Activated CD8-positive, alpha-beta T cell treated with anti-CD3 and anti-CD28 coated beads, Interleukin-2, amount 10 ng/mL, durations not matched to agents 7 days and 5 days (primary cell): ENCODE measurements around the gene TBCEL. TPM values are rescaled to one million over a fixed set of nuclear protein-coding genes. Genes with fewer than 3 reads are reported as not detected.
"Not testable (repeated sequence)": the region's sequence is repeated elsewhere in the genome, so short reads cannot be mapped to it uniquely, and the experiment has no call there.

Source experiments
- ATAC-seq: fragments of 150-1000 bp; cut with Tn5 transposase; one replicate; pipeline ENCODE4 v1.10.0; 2021; ENCODE audit warnings: moderate library complexity
- CTCF ChIA-PET: fragments of 350-600 bp; sonication (Branson Sonifier 250); formaldehyde crosslinking; loops from one replicate; lab custom pipeline; 2021; ENCODE audit warnings: antibody characterized with exemption; lab: Charles Lee
- POLR2A ChIA-PET: fragments of 350-600 bp; sonication (Branson Sonifier 250); formaldehyde crosslinking; loops from one replicate; lab custom pipeline; 2021; ENCODE audit warnings: antibody characterized with exemption; lab: Charles Lee
- DNase-seq: peaks from one replicate; pipeline ENCODE4 v3.0.0-alpha.2; 2020
- H3K27ac Mint-ChIP-seq: one replicate; pipeline ENCODE4 v1.8.0; 2021; ENCODE audit warnings: mild to moderate bottlenecking, mixed read lengths
- H3K27me3 Mint-ChIP-seq: one replicate; pipeline ENCODE4 v1.8.0; 2021; ENCODE audit warnings: low read depth, mixed read lengths
- H3K36me3 Mint-ChIP-seq: one replicate; pipeline ENCODE4 v1.8.0; 2021; ENCODE audit warnings: low read depth, mixed read lengths
- H3K4me1 Mint-ChIP-seq: one replicate; pipeline ENCODE4 v1.8.0; 2021; ENCODE audit warnings: low read depth, mixed read lengths
- H3K4me3 Mint-ChIP-seq: one replicate; pipeline ENCODE4 v1.8.0; 2021; ENCODE audit warnings: mild to moderate bottlenecking, mixed read lengths
- H3K9me3 Mint-ChIP-seq: one replicate; pipeline ENCODE4 v1.8.0; 2022; ENCODE audit warnings: mixed read lengths; ENCODE audit not compliant: insufficient read depth
- total RNA-seq, 2 experiments: library from RNA; stranded (reverse); gene quantifications; one replicate each; pipeline ENCODE4 v1.2.3, GENCODE V29; 2021

TBCEL gene
- total RNA-seq, 2 experiments from 2014 or later, result 10.1 to 10.6 TPM

DNA sequence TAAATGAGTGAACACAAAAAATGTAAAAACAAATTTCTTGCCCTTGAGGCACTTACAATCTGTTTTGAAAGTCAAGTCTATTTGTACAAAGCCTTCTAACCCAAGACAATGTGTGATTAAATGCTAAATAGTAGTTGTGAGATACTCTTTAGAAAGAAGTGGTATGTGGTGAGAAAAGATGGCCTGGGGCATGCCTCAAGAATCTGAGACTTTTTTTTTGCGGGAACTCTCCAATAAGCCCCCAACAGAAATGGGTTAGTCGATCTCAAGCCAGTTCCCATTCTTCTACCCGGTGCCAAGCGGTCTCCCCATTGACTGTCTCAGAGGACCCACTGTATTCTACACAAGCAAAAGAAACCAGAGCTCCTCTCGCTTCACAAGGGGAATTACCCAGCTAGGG lies 26.9 kb upstream of the TBCEL start:
- no peak overlapping the region for H3K4me3 Mint-ChIP-seq
- DNase-seq (no peak), ATAC-seq (no peak)
- H3K27me3 Mint-ChIP-seq, result peaks cover 15% of the 10 kb centered on the region
- no peak overlapping the region for H3K27ac Mint-ChIP-seq
- no peaks in the 10 kb centered on the region for H3K9me3 Mint-ChIP-seq
- peaks cover 5% of the 10 kb centered on the region for H3K4me1 Mint-ChIP-seq
- no peaks in the 10 kb centered on the region for H3K36me3 Mint-ChIP-seq
- POLR2A ChIA-PET, result no interaction called here
- CTCF ChIA-PET, result interaction anchor here (0.9 kb wide), 1 partner anchor 198 kb away, joined by 3 read pairs; no protein-coding TSS in a partner anchor

DNA sequence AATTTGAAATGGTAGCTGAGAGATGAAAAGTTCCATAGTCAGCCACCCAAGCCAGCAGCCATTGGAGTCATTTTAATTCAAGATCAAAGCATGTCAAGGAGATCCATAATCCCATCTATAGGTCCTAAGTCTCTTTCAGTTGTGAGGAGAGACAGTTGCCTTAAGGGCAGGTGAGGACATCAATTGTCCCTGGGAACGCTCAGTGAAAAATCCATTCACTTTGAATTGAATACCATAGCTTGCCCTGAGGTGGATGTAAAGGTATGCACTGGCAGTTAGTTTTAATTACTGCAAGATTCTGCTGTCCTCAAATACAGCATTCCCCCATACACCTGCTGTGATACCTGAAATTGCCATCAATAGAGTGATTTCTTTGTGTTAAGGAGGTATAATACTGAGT lies 25.3 kb upstream of the TBCEL start:
- POLR2A ChIA-PET, result no interaction called here
- CTCF ChIA-PET, result interaction anchor here (0.9 to 1.7 kb wide), 2 partner anchors 8 to 13 kb away, joined by 3 to 4 read pairs; no protein-coding TSS in a partner anchor
- H3K4me3 Mint-ChIP-seq, result no peak overlapping the region
- DNase-seq (no peak), ATAC-seq (no peak)
- no peaks in the 10 kb centered on the region for H3K9me3 Mint-ChIP-seq
- peaks cover 5% of the 10 kb centered on the region for H3K4me1 Mint-ChIP-seq
- H3K36me3 Mint-ChIP-seq, result no peaks in the 10 kb centered on the region
- no peak overlapping the region for H3K27ac Mint-ChIP-seq
- peaks cover 17% of the 10 kb centered on the region for H3K27me3 Mint-ChIP-seq

- H3K36me3 Mint-ChIP-seq, result no peaks in the 10 kb centered on the region
- DNase-seq (no peak), ATAC-seq (no peak)
- no peak overlapping the region for H3K4me3 Mint-ChIP-seq
- ChIA-PET POLR2A (no interaction called here), CTCF (interaction anchor here (0.6 kb wide), 1 partner anchor 21 kb away, joined by 3 read pairs; no protein-coding TSS in a partner anchor)
- peaks cover 19% of the 10 kb centered on the region for H3K27me3 Mint-ChIP-seq
- H3K4me1 Mint-ChIP-seq, result no peaks in the 10 kb centered on the region
- no peak overlapping the region for H3K27ac Mint-ChIP-seq
- peaks cover 11% of the 10 kb centered on the region for H3K9me3 Mint-ChIP-seq
Measured at GRCh38 chr11:121004206-121004840, 19.6 kb upstream of the TBCEL start.

DNA sequence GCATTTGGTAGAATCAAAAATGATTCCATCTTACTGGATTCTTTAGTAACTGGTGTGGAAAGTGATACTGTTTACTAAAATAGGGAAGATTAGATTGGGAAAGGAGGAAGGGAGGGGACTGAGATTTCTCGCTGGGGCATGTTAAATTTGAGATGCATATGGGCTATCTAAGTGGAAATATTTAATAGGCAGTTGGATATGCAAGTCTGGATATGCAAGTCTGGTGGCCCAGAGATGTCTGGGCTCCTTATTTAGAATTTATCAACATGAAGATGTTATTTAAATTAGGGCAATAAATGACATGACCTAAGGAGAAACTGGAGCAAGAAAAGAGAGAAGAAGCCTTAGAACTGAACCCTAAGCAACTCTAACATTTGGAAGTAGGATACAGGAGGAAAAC lies 17.0 kb upstream of the TBCEL start:
- Mint-ChIP-seq H3K36me3 (no peaks in the 10 kb centered on the region), H3K27ac (no peak overlapping the region), H3K9me3 (peaks cover 11% of the 10 kb centered on the region), H3K4me1 (no peaks in the 10 kb centered on the region), H3K4me3 (no peak overlapping the region), H3K27me3 (peaks cover 23% of the 10 kb centered on the region)
- no peak for DNase-seq
- ChIA-PET POLR2A (no interaction called here), CTCF (no interaction called here)
- no peak for ATAC-seq

GRCh38 chr11:121008551-121008950 lies 15.4 kb upstream of the TBCEL start:
- no peaks in the 10 kb centered on the region for H3K4me1 Mint-ChIP-seq
- peaks cover 27% of the 10 kb centered on the region for H3K27me3 Mint-ChIP-seq
- ChIA-PET CTCF (interaction anchor here (1.1 kb wide), 1 partner anchor 186 kb away, joined by 4 read pairs; no protein-coding TSS in a partner anchor), POLR2A (no interaction called here)
- no peaks in the 10 kb centered on the region for H3K36me3 Mint-ChIP-seq
- DNase-seq (no peak), ATAC-seq (no peak)
- no peak overlapping the region for H3K27ac Mint-ChIP-seq
- H3K9me3 Mint-ChIP-seq, result peaks cover 11% of the 10 kb centered on the region
- no peak overlapping the region for H3K4me3 Mint-ChIP-seq

DNA sequence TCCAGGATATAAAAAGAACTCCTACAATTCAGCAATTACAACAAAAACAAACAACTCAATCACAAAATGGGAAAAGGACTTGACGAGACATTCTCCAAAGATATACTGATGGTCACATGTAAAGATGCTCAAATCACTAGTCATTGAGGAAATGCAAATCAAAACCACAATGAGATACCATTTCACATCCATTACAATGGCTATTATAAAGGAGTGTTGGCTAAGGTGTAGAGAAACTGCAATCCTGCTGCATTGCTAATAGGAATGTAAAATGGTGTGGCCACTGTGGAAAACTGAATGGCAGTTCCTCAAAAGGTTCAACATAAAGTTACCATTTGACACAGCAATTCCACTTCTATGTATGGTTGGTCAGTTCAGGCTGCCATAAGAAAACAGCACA lies 11.8 kb upstream of the TBCEL start:
- no peak overlapping the region for H3K27ac Mint-ChIP-seq
- H3K4me1 Mint-ChIP-seq, result no peaks in the 10 kb centered on the region
- H3K9me3 Mint-ChIP-seq, result no peaks in the 10 kb centered on the region
- ChIA-PET POLR2A (no interaction called here), CTCF (no interaction called here)
- no peak for ATAC-seq
- no peak overlapping the region for H3K4me3 Mint-ChIP-seq
- DNase-seq, result no peak
- no peaks in the 10 kb centered on the region for H3K36me3 Mint-ChIP-seq
- peaks cover 30% of the 10 kb centered on the region for H3K27me3 Mint-ChIP-seq

DNA sequence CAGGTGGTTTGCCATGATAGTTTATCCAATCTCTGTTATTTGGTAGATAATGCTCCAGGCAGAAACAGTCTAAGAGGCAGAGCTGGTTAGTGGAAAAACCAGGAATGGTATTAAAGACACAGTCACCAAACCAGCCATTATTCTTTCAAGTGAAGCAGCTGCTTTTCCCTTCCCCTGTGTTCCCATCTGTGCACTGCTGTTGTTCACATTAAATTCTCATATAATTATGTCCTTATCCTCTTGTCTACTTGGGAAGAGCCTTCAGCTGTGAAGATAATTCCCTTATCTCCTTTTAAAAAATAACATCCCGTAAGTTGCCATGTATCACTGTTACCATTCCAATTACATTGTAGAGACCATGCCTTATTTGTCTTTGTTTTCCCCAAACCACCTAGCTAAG lies 5.2 kb upstream of the TBCEL start:
- no peaks in the 10 kb centered on the region for H3K9me3 Mint-ChIP-seq
- H3K36me3 Mint-ChIP-seq, result no peaks in the 10 kb centered on the region
- ChIA-PET POLR2A (interaction anchor here (0.6 kb wide), 1 partner anchor 459 kb away, joined by 3 read pairs; no protein-coding TSS in a partner anchor), CTCF (no interaction called here)
- DNase-seq (no peak), ATAC-seq (no peak)
- H3K27me3 Mint-ChIP-seq, result peaks cover 19% of the 10 kb centered on the region
- H3K4me3 Mint-ChIP-seq, result no peak overlapping the region
- no peak overlapping the region for H3K27ac Mint-ChIP-seq
- no peaks in the 10 kb centered on the region for H3K4me1 Mint-ChIP-seq

- ATAC-seq, H3K36me3 Mint-ChIP-seq: not testable (repeated sequence)
- peaks cover 14% of the 10 kb centered on the region for H3K27me3 Mint-ChIP-seq
Measured at GRCh38 chr11:121021718-121022117, 2.2 kb upstream of the TBCEL start.

DNA sequence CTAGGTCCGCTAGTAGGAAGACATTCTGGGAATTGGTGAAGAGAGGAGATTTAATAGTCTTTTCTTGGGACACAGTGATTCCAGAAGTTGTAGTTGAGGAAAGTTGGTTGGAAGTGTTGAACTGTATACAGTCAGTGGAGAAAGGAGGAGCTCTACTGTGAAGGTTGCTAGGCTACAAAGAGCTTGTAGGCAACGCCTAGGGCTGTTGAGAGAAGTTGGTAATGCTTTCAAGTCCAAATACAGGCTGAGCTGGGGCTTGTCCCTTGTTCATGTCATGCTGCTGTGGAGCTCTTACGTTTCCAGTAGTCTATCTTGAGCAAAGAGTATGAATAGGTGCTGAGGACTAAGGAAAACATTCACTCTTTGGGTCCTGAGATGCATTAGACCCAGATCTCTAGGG lies 1.1 kb downstream of the TBCEL start:
- peak; percentile 41 for ATAC-seq
- H3K36me3 Mint-ChIP-seq, result no peaks in the 10 kb centered on the region
- ChIA-PET CTCF (interaction anchor here (0.6 to 1.9 kb wide), 3 partner anchors 9 to 20 kb away, joined by 3 to 6 read pairs (median 4); no protein-coding TSS in a partner anchor), POLR2A (interaction anchor here (1.0 kb wide), 1 partner anchor 715 kb away, joined by 3 read pairs; no protein-coding TSS in a partner anchor)
- H3K4me3 Mint-ChIP-seq, result peak overlapping the region; percentile 77
- H3K27ac Mint-ChIP-seq, result peak overlapping the region; percentile 44
- H3K27me3 Mint-ChIP-seq, result peaks cover 5% of the 10 kb centered on the region
- H3K9me3 Mint-ChIP-seq, result no peaks in the 10 kb centered on the region
- no peak for DNase-seq
- peaks cover 17% of the 10 kb centered on the region for H3K4me1 Mint-ChIP-seq

More at GRCh38 chr11:121021718-121022117, 2.2 kb upstream of the TBCEL start:
- DNase-seq, H3K4me3 Mint-ChIP-seq, POLR2A ChIA-PET, H3K9me3 Mint-ChIP-seq, H3K27ac Mint-ChIP-seq, CTCF ChIA-PET: not testable (repeated sequence)
- peaks cover 13% of the 10 kb centered on the region for H3K4me1 Mint-ChIP-seq

DNA sequence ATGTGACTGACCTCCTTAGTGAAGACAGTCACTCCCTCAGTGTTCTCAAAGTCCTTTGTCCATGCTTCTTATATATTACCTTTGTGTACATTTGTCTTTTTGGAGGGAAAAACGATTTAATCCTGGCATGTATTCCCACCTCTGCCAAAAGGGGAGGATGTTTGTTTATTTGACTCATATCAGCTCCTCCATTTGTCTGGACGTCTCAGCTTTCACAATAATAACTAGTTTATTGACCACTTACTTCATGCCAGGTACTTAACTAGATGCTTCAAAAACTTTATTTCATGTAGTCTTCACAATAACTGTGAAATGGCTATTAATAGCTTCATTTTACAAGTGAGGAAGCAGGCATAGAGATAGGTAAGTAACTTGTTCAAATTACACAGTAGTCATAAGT lies 5.3 kb downstream of the TBCEL start:
- Mint-ChIP-seq H3K36me3 (no peaks in the 10 kb centered on the region), H3K9me3 (no peaks in the 10 kb centered on the region), H3K27me3 (no peaks in the 10 kb centered on the region), H3K4me1 (peaks cover 22% of the 10 kb centered on the region), H3K4me3 (no peak overlapping the region), H3K27ac (no peak overlapping the region)
- POLR2A ChIA-PET, result no interaction called here
- DNase-seq, result no peak
- CTCF ChIA-PET, result interaction anchor here (1.2 kb wide), 1 partner anchor 166 kb away, joined by 4 read pairs; no protein-coding TSS in a partner anchor
- no peak for ATAC-seq

GRCh38 chr11:121029813-121030445 lies 6.0 kb downstream of the TBCEL start:
- Mint-ChIP-seq H3K27ac (no peak overlapping the region), H3K9me3 (no peaks in the 10 kb centered on the region), H3K27me3 (no peaks in the 10 kb centered on the region), H3K36me3 (no peaks in the 10 kb centered on the region), H3K4me1 (peaks cover 17% of the 10 kb centered on the region), H3K4me3 (no peak overlapping the region)
- DNase-seq (no peak), ATAC-seq (no peak)
- POLR2A ChIA-PET, result no interaction called here
- CTCF ChIA-PET, result interaction anchor here (1.2 kb wide), 1 partner anchor 165 kb away, joined by 4 read pairs; no protein-coding TSS in a partner anchor

DNA sequence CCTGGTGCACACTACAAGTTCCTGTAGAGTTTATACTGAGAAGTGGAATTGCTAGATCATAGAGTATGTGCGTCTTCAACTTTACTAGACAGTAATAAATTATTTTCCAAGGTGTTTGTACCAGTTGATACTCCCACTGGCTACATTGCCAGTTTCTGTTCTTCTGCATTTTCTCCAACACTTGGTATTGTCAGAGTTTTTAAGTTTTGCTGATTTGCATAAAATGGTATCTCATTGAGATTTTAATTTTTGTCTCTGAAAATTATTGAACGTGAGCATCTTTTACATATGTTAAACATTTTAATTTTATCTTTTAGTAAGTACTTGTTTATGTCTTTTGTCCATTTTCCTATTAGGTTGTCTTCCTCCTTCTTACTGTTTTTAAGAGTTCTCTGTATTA lies 7.3 kb downstream of the TBCEL start:
- ChIA-PET CTCF (no interaction called here), POLR2A (no interaction called here)
- DNase-seq (no peak), ATAC-seq (no peak)
- Mint-ChIP-seq H3K9me3 (no peaks in the 10 kb centered on the region), H3K4me1 (peaks cover 21% of the 10 kb centered on the region), H3K4me3 (no peak overlapping the region), H3K27me3 (no peaks in the 10 kb centered on the region), H3K27ac (no peak overlapping the region), H3K36me3 (no peaks in the 10 kb centered on the region)
